Stomach (tissue), 4 donors: ENCODE results near the gene CCDC184.

Experiments
- EP300 ChIP-seq: sonication (generic); formaldehyde crosslinking; IDR thresholded peaks from one replicate; pipeline ENCODE4 v1.6.1; 2017; ENCODE audit warnings: antibody characterized with exemption
- POLR2A ChIP-seq, 4 donors: fragments of 450-650 bp; IDR thresholded peaks; one replicate each; pipeline ENCODE4 v1.6.1; 2016; ENCODE audit warnings: antibody characterized with exemption in 4 of 4, control low read depth in 2 of 4, mild to moderate bottlenecking in 1 of 4, moderate library complexity in 1 of 4
- POLR2AphosphoS5 ChIP-seq, 3 donors: sonication (generic); formaldehyde crosslinking; IDR thresholded peaks; one replicate each; pipeline ENCODE4 v1.6.1; 2016; ENCODE audit warnings: antibody characterized with exemption in 3 of 3
- TF ChIP-seq, protein P1 (sequence below), 7 experiments: fragments of 450-650 bp in 4 of 7; fragments of 200-600 bp in 3 of 7; sonication (generic) in 3 of 7; IDR thresholded peaks; one replicate each; pipeline ENCODE4 v1.5.1; 2016 to 2019; ENCODE audit warnings: antibody characterized with exemption in 7 of 7, control low read depth in 2 of 7, mild to moderate bottlenecking in 1 of 7

DNA sequence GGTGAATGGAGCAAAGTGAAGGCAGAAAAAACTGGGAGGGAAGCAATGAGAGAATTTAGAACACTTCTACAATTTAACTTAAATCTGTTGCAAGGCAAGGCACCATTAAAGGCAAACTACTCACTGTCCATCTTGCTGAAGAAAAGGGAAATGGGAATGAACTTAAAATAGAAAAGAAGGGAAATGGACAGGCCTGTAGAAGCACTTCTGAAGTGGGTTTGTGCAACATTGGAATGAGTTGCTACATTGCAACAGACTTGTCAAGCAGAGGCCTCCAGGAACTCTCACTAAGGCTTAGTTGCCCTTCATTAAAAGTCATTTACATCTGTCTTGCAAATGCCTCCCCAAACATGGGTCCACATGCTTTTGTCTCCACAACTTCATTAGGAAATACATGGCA is 33.3 kb downstream of the CCDC184 start:
- TF ChIP-seq, protein P1, sequence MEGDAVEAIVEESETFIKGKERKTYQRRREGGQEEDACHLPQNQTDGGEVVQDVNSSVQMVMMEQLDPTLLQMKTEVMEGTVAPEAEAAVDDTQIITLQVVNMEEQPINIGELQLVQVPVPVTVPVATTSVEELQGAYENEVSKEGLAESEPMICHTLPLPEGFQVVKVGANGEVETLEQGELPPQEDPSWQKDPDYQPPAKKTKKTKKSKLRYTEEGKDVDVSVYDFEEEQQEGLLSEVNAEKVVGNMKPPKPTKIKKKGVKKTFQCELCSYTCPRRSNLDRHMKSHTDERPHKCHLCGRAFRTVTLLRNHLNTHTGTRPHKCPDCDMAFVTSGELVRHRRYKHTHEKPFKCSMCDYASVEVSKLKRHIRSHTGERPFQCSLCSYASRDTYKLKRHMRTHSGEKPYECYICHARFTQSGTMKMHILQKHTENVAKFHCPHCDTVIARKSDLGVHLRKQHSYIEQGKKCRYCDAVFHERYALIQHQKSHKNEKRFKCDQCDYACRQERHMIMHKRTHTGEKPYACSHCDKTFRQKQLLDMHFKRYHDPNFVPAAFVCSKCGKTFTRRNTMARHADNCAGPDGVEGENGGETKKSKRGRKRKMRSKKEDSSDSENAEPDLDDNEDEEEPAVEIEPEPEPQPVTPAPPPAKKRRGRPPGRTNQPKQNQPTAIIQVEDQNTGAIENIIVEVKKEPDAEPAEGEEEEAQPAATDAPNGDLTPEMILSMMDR (IDR thresholded peaks at IDR 0.05): no peak
- TF ChIP-seq POLR2A (IDR thresholded peaks at IDR 0.05) (no peak), EP300 (no peak), POLR2AphosphoS5 (IDR thresholded peaks at IDR 0.05) (no peak)
